Cerebellar cortex (tissue), 1 donor: ENCODE measurements around the gene GNG4.
A peak's percentile ranks its signal among the peaks of the same experiment; 100 is the strongest.
"Not testable (repeated sequence)": the region's sequence is repeated elsewhere in the genome, so short reads cannot be mapped to it uniquely, and the experiment has no call there.

Experiments
- DNase-seq: peaks from one replicate; pipeline ENCODE4 v3.0.0-alpha.2; 2015; ENCODE audit warnings: low spot score

GNG4 gene

GRCh38 chr1:235584973-235585372 lies 64.6 kb downstream of the GNG4 start:
- no peak for DNase-seq

DNA sequence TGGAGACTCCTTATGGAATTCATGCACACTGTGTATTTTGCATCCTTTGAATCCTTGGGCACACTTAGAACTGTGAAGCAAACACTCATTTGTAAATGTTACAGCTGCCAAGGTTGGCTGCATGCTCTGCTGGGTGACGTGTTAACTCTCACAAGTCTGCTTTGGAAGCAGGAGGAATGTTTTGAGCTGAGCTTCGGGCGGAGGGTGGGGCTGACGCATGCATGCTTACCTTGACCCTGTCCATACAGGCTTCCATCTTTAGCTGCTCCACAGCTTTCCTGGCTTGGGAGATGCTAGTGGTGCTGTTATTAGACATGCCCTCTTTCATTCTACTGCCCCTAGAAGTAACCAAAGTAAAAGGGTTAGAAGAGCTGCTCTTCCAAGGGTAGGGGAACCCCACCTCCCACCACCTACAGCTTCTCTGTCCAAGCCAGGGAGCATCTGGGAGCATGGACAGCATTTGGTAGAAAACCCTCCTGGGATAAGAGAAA lies 66.0 kb downstream of the GNG4 start:
- DNase-seq, result peak; percentile 7

- no peak for DNase-seq
These were observed 67.5 kb downstream of the GNG4 start for GRCh38 chr1:235582130-235582529.

GRCh38 chr1:235579891-235580290 lies 69.7 kb downstream of the GNG4 start:
- DNase-seq, result no peak

DNA sequence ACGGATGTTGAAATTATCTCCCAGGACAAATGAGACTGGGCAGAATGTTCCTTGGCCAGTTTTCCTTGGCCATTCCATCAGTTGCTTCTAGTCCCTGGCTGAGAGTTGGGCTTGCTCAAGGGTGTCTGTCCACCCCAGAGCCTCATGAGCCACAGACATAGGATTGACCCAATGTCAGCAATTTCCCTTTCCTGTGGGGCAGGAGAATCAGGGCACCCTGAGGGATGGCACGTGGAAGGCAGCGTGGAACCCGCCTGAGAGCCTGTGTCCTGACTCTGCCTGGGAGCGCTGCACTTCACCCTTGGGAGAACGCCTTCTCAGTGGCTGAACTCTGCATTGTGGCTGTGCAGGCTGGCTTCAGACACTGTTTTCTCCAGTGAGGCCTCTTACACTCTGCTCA lies 74.0 kb downstream of the GNG4 start:
- no peak for DNase-seq

GRCh38 chr1:235573880-235574279 lies 75.7 kb downstream of the GNG4 start:
- no peak for DNase-seq

DNA sequence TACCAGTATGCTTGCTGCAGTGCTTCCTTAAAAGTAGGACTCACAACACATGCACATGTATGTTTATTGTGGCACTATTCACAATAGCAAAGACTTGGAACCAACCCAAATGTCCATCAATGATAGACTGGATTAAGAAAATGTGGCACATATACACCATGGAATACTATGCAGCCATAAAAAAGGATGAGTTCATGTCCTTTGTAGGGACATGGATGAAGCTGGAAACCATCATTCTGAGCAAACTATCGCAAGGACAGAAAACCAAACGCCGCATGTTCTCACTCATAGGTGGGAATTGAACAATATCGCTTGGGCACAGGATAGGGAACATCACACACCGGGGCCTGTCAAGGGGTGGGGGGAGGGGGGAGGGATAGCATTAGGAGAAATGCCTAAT lies 76.6 kb downstream of the GNG4 start:
- not testable (repeated sequence) for DNase-seq

DNA sequence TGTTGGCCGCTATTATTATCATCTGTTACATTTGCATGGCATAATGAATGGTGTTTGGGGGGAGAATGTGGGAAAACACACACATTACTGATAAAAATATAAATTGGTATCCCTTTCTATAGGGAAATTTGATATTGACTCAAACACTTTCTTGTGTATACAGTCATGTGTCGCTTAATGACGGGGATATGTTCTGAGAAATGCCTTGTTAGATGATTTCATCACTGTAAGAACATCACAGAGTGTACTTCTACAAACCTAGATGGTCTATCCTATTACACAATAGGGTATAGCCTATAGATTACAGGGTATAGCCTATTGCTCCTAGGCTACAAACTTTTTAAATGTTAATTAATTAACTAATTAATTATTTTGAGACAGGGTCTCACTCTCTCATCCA lies 78.1 kb downstream of the GNG4 start:
- no peak for DNase-seq

DNA sequence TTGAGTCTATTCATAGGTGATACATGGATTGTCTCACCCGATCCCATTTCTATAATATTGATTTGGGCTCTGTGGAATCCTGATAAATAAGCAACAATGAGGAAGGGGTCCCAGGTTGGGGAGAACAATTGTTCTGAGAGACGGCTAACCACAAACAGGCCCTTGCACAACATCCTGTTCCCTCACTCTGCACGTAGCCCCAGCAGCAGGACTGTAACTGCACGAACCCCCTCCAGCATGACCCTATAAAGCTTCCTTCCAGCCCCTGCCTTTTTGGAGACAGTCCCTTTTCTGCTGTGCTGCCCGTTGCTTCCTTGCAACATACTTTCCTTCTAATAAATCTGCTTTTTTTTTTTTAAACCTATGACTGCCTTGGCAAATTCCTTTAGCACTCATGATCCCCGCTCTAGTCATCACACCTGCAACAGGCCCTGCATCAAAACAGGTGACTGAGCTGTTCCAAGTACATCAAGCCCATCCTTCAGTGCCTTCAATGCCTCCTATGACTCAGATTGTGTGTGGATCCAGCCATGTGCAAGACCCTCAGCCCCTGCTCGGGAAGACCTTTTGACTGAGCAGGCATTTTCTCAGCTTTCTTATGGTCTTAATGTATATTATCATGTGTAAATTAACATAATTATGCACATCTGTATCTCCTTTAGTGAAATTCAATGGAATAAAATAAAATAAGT lies 81.6 kb downstream of the GNG4 start:
- DNase-seq, result no peak

DNA sequence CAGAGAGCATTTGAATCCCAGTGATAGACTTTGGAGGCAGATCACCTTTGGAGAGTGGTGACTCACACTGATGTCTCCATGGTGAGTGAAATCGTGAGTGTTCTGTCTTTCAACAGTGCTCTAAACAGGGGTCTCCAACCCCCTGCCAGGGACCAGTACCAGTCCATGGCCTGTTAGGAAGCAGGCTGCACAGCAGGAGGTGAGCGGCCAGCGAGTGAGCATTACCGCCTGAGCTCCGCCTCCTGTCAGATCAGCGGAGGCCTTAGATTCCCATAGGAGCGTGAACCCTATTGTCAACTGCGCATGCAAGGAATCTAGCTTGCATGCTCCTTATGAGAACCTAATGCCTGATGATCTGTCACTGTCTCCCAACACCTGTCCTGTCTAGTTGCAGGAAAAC lies 83.5 kb downstream of the GNG4 start:
- DNase-seq, result no peak

GRCh38 chr1:235563513-235564061 lies 86.0 kb downstream of the GNG4 start:
- DNase-seq, result no peak

- no peak for DNase-seq
These were observed 87.0 kb downstream of the GNG4 start for GRCh38 chr1:235562589-235562988.

- DNase-seq, result no peak
These were observed 90.9 kb downstream of the GNG4 start for GRCh38 chr1:235558621-235559169.

DNA sequence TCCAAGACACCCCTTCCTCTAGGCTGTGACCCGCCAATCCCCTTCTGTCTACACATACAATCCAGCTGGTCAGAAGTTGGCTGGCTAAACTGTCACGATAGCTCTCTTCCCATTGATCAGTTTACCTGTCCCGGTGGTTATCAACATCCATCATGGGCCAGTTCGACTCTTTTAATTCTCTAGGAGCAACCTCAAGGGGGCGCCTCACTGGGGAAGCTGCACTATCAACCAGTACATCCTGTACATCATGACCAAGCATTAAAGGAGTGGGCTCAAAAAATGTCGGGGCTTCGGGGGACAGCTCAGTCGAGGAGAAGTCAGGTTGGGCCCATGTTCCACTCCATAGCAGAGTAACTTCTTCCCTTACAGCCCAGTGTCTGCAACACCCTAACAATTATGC lies 92.1 kb downstream of the GNG4 start:
- no peak for DNase-seq

GRCh38 chr1:235556807-235557206 lies 92.8 kb downstream of the GNG4 start:
- no peak for DNase-seq

DNA sequence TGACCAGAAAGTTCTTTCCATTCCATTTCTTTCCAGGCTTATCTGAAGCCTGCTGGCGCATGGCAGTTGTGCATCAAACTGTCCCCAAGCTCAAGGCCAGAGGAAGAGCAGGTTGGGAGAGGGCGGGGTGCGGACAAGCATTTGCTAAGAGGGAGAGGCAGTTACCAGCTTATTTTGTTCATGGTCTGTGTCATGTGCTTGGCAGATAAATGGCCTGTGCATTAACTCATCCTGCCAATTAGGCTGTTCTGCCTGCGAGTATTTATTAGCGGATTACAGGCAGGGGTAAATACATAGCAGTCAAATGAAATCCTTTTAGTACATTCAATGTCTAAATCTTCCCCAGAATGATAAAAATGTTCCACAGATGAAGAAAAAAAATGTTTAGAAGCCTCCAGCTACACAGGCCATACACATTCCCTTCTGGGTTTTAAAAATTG lies 96.5 kb downstream of the GNG4 start:
- no peak for DNase-seq

GRCh38 chr1:235552146-235552716 lies 97.4 kb downstream of the GNG4 start:
- DNase-seq, result no peak

GRCh38 chr1:235549351-235550139 lies 100.0 kb downstream of the GNG4 start:
- no peak for DNase-seq

DNA sequence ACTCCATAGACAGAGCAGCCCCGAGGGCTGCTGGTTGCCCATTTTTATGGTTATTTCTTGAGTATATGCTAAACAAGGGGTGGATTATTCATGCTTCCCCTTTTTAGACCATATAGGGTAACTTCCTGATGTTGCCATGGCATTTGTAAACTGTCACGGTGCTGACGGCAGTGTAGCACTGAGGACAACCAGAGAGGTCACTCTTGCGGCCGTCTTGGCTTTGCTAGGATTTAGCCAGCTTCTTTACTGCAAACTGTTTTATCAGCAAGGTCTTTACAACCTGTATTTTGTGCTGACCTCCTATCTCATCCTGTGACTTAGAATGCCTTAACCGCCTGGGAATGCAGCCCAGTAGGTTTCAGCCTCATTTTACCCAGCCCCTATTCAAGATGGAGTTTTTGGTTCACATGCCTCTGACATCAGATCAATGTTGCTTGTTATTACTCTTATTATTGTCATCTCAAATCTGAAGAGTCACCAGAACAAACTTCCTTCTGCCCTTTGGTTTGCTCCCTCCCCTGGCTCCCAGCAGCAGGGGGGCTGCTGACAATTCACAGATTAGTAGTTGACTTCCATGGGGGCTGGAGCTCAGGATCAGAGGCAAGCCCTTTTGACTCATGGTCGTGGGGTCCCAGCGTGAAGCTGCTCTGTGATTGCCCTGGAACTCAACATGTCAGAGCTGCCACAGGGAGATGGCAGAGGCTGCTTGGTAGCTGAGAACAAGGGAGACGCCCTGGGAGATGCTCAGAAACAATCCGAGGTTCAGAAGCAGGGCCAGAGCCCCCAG lies 103.0 kb downstream of the GNG4 start:
- DNase-seq, result not testable (repeated sequence)

GRCh38 chr1:235545292-235545930 lies 104.2 kb downstream of the GNG4 start:
- no peak for DNase-seq

DNA sequence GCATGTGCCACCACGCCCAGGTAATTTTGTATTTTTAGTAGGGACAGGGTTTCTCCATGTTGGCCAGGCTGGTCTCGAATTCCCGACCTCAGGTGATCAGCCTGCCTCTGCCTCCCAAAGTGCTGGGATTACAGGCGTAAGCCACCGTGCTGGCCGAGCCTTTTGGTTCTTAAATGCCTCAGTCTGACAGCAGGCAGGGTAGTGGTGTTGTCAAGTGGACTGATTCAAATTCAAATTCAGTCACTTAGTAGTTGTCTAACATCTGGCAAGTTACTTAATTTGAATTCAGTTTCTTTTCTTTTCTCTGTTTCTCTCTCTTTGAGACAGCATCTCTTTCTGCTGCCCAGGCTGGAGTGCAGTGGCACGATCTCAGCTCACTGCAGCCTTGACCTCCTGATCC lies 106.7 kb downstream of the GNG4 start:
- not testable (repeated sequence) for DNase-seq
